Transverse colon (tissue), 4 donors: Measurements from ENCODE around the gene SLC26A9. TPM values are rescaled to one million over a fixed set of nuclear protein-coding genes. Genes with fewer than 3 reads are reported as not detected.

Experiments
- DNase-seq: peaks from one replicate; pipeline ENCODE4 v3.0.0-alpha.2; 2019
- H3K27ac ChIP-seq, 4 donors: fragments of 200-600 bp; sonication (generic); 2 replicates each; pipeline ENCODE4 v1.5.1; 2016 to 2018; ENCODE audit warnings: inconsistent platforms in 4 of 4
- H3K27me3 ChIP-seq: fragments of 200-600 bp; sonication (generic); 2 replicates; pipeline ENCODE4 v1.5.1; 2017; ENCODE audit warnings: inconsistent platforms
- H3K36me3 ChIP-seq, 4 donors: fragments of 200-600 bp; sonication (generic); 2 replicates each; pipeline ENCODE4 v1.5.1; 2017 to 2019; ENCODE audit warnings: inconsistent platforms in 4 of 4
- H3K4me1 ChIP-seq, 4 donors: fragments of 200-600 bp; sonication (generic); 2 replicates each; pipeline ENCODE4 v1.5.1; 2017 to 2020; ENCODE audit warnings: inconsistent platforms in 4 of 4
- H3K4me3 ChIP-seq, 4 donors: fragments of 200-600 bp; sonication (generic); 1 replicate in 1 of 4; 2 replicates in 3 of 4; pipeline versions ENCODE4 v1.5.1 to v1.6.1; 2017 to 2019; ENCODE audit warnings: inconsistent platforms in 4 of 4
- H3K9me3 ChIP-seq, 2 donors: fragments of 200-600 bp; sonication (generic); 2 replicates each; pipeline ENCODE4 v1.5.1; 2017 to 2019; ENCODE audit warnings: inconsistent platforms in 2 of 2
- EP300 ChIP-seq: sonication (generic); formaldehyde crosslinking; IDR thresholded peaks from one replicate; pipeline ENCODE4 v1.6.1; 2017; ENCODE audit warnings: antibody characterized with exemption, low read depth
- POLR2A ChIP-seq: fragments of 450-650 bp; IDR thresholded peaks from one replicate; pipeline ENCODE4 v1.6.1; 2016; ENCODE audit warnings: antibody characterized with exemption, mild to moderate bottlenecking, moderate library complexity
- POLR2AphosphoS5 ChIP-seq, 3 donors: sonication (generic); formaldehyde crosslinking; IDR thresholded peaks; one replicate each; pipeline ENCODE4 v1.6.1; 2016; ENCODE audit warnings: antibody characterized with exemption in 3 of 3
- WGBS, 2 donors: methylation state at CpG; one replicate each; pipeline ENCODE4 v1.1.5; 2018; ENCODE audit warnings: low coverage in 1 of 2; 5-methylcytosine and 5-hydroxymethylcytosine counted together
- in situ Hi-C, 4 donors: fragments of 200-750 bp; cut with MboI; loops; one replicate each; pipeline versions ENCODE4 v1.15.0 to v1.15.1; 2017; ENCODE audit warnings: low sequenced_read_pairs in 3 of 4, low pct_ligation_motif_present in 1 of 4, low pct_unique_long_range_greater_than_20kb in 1 of 4
- intact Hi-C: fragments of 100-400 bp; cut with DNase I; formaldehyde crosslinking; loops from one replicate; pipeline ENCODE4 v1.15.1; 2023; ENCODE audit warnings: low total_unique reads
- total RNA-seq, 4 donors: library from RNA; depleted of rRNA; stranded (reverse); fragments of >200 nt; gene quantifications; one replicate each; pipeline ENCODE4 v1.1.0, GENCODE V29; 2016
- TF ChIP-seq, protein P1 (sequence below), 5 experiments: fragments of 200-600 bp in 3 of 5; fragments of 450-650 bp in 2 of 5; sonication (generic) in 3 of 5; IDR thresholded peaks; 1 replicate in 2 of 5; 2 replicates in 3 of 5; pipeline ENCODE4 v1.5.1; 2016 to 2017; ENCODE audit warnings: antibody characterized with exemption in 5 of 5, inconsistent platforms in 3 of 5, mild to moderate bottlenecking in 2 of 5, moderate library complexity in 1 of 5

SLC26A9 gene
- total RNA-seq, 4 donors from 2014 or later = not detected

DNA sequence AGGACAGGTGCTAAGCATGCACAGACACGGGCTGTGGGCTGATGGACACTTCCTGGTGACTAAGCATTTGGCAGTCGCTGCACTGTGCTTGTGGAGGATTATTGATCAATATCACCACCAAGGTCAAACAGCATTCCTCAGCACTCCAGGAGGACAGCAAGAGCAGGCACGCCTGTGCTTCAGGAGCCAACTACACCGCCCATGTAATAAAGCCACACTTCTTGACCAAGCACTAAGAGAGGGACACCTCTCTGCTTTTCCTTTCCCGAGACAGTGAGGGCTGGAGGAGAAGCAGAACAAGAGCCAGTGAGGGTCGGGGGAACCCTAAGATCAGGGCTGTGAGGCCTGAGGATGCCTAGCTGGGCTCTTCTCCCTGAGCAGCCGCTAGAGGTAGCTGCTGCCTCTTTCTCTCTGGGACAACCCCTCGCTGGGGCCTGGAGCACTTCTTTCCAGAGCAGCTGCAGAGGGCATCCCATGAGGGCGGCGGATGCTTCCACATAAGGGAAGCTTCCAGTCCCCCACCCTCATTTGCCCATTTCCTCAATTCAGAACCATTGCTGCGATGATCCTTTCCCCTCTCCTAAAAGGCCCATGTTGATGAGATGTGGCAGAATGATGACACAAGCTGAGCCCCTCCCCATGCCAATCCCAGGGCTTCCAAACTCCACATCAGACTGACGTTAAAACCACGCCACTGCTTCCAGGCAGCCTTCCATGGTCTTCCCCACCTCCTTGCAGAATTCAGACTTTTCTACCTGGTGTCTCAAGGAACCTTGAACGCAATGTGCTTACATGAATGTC is 40.9 kb upstream of the SLC26A9 start:
- DNase-seq = peak; percentile 46
- intact Hi-C loops (loop anchor here (2.0 kb wide), 1 partner anchor 189 kb away; no protein-coding TSS in a partner anchor), in situ Hi-C loops (loop anchor here in 3 of 4 donors (5.0 to 25.0 kb wide), 3 partner anchors 123 to 189 kb away; partner anchors contain the start of gene AVPR1B (in 1 of the 3))
- Histone ChIP-seq H3K36me3 (no peaks in the 10 kb centered on the region), H3K27me3 (no peaks in the 10 kb centered on the region), H3K9me3 (no peaks in the 10 kb centered on the region), H3K4me3 (no peak overlapping the region), H3K4me1 (no peaks in the 10 kb centered on the region), H3K27ac (no peak overlapping the region)
- 37% methylated on average over 6 to 14 of the region's 14 CpGs for WGBS, 2 donors
- TF ChIP-seq, protein P1, sequence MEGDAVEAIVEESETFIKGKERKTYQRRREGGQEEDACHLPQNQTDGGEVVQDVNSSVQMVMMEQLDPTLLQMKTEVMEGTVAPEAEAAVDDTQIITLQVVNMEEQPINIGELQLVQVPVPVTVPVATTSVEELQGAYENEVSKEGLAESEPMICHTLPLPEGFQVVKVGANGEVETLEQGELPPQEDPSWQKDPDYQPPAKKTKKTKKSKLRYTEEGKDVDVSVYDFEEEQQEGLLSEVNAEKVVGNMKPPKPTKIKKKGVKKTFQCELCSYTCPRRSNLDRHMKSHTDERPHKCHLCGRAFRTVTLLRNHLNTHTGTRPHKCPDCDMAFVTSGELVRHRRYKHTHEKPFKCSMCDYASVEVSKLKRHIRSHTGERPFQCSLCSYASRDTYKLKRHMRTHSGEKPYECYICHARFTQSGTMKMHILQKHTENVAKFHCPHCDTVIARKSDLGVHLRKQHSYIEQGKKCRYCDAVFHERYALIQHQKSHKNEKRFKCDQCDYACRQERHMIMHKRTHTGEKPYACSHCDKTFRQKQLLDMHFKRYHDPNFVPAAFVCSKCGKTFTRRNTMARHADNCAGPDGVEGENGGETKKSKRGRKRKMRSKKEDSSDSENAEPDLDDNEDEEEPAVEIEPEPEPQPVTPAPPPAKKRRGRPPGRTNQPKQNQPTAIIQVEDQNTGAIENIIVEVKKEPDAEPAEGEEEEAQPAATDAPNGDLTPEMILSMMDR (IDR thresholded peaks at IDR 0.05) = peak; percentile 35 to 62 (median 51)
- TF ChIP-seq POLR2A = no peak

DNA sequence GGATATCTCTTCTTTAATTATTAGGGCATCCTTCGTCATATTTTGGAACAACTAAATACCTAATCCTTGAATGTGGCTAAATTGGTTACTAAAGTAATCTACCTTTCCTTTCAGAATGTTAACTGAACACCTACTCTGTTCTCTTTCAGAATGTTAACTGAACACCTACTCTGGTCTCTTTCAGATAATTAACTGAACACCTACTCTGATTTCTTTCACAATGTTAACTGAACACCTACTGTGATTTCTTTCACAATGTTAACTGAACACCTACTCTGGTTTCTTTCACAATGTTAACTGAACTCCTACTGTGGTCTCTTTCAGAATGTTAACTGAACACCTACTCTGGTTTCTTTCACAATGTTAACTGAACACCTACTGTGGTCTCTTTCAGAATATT is 38.0 kb upstream of the SLC26A9 start:
- in situ Hi-C loops = loop anchor here in 3 of 4 donors (5.0 to 25.0 kb wide), 3 partner anchors 126 to 186 kb away; partner anchors contain the start of gene AVPR1B (in 1 of the 3)

DNA sequence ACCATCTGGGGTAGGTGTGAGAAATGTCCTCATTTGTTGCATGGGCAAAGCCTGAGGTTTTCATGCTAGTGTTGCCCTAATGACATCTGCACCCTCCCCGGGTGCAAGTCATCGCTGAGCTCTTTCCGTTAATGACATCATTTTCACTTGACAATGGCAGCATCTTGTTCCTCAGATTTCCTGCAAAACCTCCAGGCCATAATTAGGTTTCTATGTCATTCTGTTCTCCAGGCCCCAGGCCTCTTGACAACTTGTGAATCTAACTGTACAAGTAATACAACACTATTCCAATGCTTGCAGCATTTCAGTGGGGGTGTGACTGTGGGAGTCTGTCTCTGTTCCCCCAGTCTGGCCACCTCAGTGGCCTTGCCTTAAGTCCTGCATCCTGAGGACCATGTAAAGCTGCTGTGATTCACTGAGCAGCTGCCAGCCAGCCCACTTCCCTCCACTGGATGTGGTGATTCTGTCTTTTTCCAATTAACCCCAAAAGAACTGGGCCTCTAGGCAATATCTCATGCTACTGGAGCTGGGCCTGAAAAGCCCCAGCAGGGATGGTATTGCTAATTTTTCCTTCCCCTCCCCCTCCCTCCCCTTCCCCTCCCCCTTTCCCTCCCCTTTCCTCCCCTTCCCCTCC is 37.1 kb upstream of the SLC26A9 start:
- TF ChIP-seq POLR2AphosphoS5 (IDR thresholded peaks at IDR 0.05) = no peak
- no peak for TF ChIP-seq POLR2A
- TF ChIP-seq, protein P1 (IDR thresholded peaks at IDR 0.05) = no peak
- no peak for TF ChIP-seq EP300
- no peaks in the 10 kb centered on the region for H3K36me3 ChIP-seq
- no peak for DNase-seq
- H3K9me3 ChIP-seq = no peaks in the 10 kb centered on the region
- in situ Hi-C loops = loop anchor here in 3 of 4 donors (5.0 to 25.0 kb wide), 3 partner anchors 127 to 186 kb away; partner anchors contain the start of gene AVPR1B (in 1 of the 3)
- no peaks in the 10 kb centered on the region for H3K27me3 ChIP-seq
- no peak overlapping the region for H3K27ac ChIP-seq
- 77% methylated on average over 3 of the region's 3 CpGs; no CpG with 5 or more reads in 1 of the 2 donors for WGBS, 2 donors
- no peak overlapping the region for H3K4me3 ChIP-seq
- intact Hi-C loops = no loop called here
- H3K4me1 ChIP-seq = no peaks in the 10 kb centered on the region

More for the DNA sequence above, 38.0 kb upstream of the SLC26A9 start:
- Histone ChIP-seq H3K4me1 (no peaks in the 10 kb centered on the region), H3K9me3 (no peaks in the 10 kb centered on the region), H3K36me3 (no peaks in the 10 kb centered on the region), H3K4me3 (no peak overlapping the region), H3K27me3 (no peaks in the 10 kb centered on the region), H3K27ac (no peak overlapping the region)
- WGBS, 2 donors = 86 to 96% methylated on average over 1 of the region's 1 CpG
- TF ChIP-seq POLR2AphosphoS5 (IDR thresholded peaks at IDR 0.05) = no peak
- TF ChIP-seq, protein P1 (IDR thresholded peaks at IDR 0.05) = no peak
- TF ChIP-seq POLR2A = no peak
- no peak for TF ChIP-seq EP300
- DNase-seq = no peak
- intact Hi-C loops = no loop called here

DNA sequence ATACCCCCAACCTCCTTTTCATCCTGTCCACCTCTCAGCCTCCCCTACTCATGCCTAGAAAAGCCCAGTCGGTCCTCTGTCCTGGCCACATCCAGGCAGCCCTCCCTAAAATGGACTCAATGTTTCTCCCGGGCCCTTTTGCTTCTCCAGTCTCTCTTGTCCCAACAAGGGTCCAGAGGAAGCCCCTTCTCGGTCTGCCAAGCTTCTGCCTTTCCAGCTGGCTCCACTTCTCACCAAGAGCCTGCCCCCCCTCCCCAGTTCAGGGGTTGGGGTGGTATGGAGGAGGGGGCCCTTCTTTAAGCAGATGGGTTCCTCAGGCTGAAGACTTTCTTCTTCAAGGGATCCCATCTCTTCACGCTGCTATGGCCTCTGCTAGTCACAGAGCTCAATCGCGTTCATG is 36.0 kb upstream of the SLC26A9 start:
- H3K36me3 ChIP-seq = no peaks in the 10 kb centered on the region
- no peak for DNase-seq
- 86% methylated on average over 6 of the region's 6 CpGs; no CpG with 5 or more reads in 1 of the 2 donors for WGBS, 2 donors
- H3K4me3 ChIP-seq = no peak overlapping the region
- in situ Hi-C loops (loop anchor here in 1 of 4 donors (25.0 kb wide), 1 partner anchor 133 kb away; the partner anchor contains the start of gene AVPR1B), intact Hi-C loops (loop anchor here (5.0 kb wide), 1 partner anchor 62 kb away; no protein-coding TSS in a partner anchor)
- no peak overlapping the region for H3K27ac ChIP-seq
- no peaks in the 10 kb centered on the region for H3K4me1 ChIP-seq
- no peaks in the 10 kb centered on the region for H3K27me3 ChIP-seq
- no peaks in the 10 kb centered on the region for H3K9me3 ChIP-seq
- no peak for TF ChIP-seq EP300
- no peak for TF ChIP-seq POLR2AphosphoS5 (IDR thresholded peaks at IDR 0.05)
- no peak for TF ChIP-seq POLR2A
- TF ChIP-seq, protein P1 (IDR thresholded peaks at IDR 0.05) = no peak
